Measurements from ENCODE around the gene FOS.
"Not testable (repeated sequence)": the region's sequence is repeated elsewhere in the genome, so short reads cannot be mapped to it uniquely, and the experiment has no call there.

The FOS gene

GRCh38 chr14:75301666-75302325, 23.2 kb downstream of the FOS start:
- Histone ChIP-seq H3K9me3 (ENCODE audit: control insufficient read depth, insufficient read depth, low read length) (no peaks in the 10 kb centered on the region), H3K9ac (ENCODE audit: low read depth, low read length) (no peak overlapping the region), H3K36me3 (ENCODE audit: insufficient read depth, low read length) (no peaks in the 10 kb centered on the region), H3K4me1 (ENCODE audit: insufficient read depth, low read length) (no peaks in the 10 kb centered on the region; the same call in 1 of the 2 replicates)

DNA sequence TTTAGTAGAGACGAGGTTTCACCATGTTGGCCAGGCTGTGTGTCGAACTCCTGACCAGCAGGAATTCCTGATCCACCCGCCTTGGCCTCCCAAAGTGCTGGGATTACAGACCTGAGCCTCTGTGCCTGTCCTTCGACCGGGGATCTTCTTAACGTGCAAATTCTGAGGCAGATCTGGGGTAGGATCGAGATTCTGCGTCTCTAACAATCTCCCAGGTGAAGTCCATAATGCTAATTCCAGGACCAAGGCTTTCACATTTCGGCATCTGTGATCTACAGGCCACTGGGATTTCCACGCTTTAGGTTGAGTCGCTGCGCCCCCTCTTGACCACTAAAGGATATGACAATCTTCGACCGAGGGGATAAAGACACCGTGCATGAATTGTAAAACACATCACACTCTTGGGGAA, 24.8 kb downstream of the FOS start:
- H3K9me3 ChIP-seq (ENCODE audit: control insufficient read depth, insufficient read depth, low read length): no peaks in the 10 kb centered on the region
- no peak overlapping the region for H3K9ac ChIP-seq (ENCODE audit: low read depth, low read length)
- no peaks in the 10 kb centered on the region for H3K36me3 ChIP-seq (ENCODE audit: insufficient read depth, low read length)
- no peaks in the 10 kb centered on the region; the same call in 1 of the 2 replicates for H3K4me1 ChIP-seq (ENCODE audit: insufficient read depth, low read length)

DNA sequence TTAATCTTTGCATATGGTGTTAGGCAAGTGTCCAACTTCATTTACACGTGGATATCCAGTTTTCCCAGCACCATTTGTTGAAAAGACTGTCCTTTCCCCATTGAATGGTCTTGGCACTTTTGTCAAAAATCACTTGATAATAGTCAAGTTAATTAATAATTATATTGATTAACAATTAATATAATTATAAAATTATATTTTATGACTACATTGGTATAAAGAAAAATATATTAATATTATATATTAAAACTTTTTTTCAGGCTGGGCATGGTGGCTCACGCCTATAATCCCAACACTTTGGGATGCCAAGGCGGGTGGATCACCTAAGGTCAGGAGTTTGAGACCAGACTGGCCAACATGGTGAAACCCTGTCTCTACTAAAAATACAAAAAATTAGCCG, 27.8 kb downstream of the FOS start:
- not testable (repeated sequence) for H3K36me3 ChIP-seq (ENCODE audit: insufficient read depth, low read length); H3K4me1 ChIP-seq (ENCODE audit: insufficient read depth, low read length); H3K9me3 ChIP-seq (ENCODE audit: control insufficient read depth, insufficient read depth, low read length); H3K9ac ChIP-seq (ENCODE audit: low read depth, low read length)

DNA sequence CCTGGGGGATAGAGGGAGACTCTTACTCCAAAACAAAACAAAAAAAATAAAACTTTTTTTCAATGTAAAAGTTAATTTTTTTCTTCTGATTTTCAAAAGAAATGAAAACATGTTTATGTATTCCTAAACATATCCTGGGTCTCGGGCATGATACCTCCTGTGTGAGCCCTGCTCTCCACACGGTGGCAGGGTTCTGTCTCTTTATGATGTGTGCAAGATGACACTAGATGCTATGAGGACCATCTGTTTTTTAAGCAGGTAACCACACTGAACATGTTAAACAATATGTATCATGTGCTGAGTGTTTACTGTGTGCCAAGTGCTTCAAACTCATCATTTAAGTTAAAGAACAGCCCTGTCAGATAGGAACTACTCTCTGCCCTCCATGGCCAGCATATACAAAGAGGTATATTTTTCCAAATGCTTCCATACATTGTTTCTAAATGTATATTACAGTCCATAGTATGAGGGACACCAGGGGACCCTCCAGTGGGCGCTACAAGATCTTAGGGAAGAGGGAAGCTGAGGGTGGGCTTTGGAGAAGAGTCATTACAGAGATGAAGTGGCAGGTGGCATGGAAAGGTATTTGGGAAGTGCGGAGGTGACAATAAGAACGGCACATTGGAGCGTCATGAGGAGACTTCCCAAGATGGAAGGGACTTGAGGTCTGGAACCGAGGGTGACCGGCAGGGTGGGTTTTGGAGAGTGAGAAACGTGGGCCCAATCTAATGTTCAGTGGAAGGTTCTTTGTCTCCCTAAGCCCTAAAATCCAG, 28.5 kb downstream of the FOS start:
- H3K9me3 ChIP-seq (ENCODE audit: control insufficient read depth, insufficient read depth, low read length): no peaks in the 10 kb centered on the region
- H3K4me1 ChIP-seq (ENCODE audit: insufficient read depth, low read length): no peaks in the 10 kb centered on the region; the same call in 1 of the 2 replicates
- no peak overlapping the region for H3K9ac ChIP-seq (ENCODE audit: low read depth, low read length)
- no peaks in the 10 kb centered on the region for H3K36me3 ChIP-seq (ENCODE audit: insufficient read depth, low read length)

DNA sequence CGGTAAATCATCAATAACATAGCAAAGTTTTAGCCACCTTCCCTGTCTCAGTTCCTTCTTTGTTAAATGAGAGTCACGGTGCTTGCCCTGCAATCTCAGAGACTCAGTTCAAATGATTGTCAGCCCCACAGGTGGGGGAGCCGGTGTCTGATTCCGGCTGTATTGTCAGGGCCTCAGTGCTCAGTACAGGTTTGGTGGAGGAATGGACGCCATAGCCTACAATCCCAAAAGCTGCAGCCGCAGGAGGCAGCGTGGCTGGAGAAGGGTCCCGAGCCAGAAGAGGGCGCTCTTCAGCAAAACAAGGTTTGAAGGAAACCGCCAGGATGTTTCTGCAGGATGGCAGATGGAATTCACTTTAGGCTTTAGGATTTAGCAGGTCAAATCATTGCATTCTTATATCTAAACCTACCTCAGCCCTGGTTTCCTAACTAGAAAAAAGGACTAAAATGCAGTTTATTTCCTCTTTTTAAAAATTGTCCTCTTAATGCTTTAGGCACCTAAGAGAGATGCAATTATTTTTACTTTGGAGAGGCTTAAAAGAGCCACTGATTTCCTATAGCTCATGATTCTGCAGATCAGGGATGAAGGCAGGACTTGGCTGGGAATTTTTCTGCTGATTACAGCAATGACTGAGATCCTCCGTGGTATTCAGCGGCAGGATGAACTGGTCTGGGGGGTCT, 29.2 kb downstream of the FOS start:
- no peaks in the 10 kb centered on the region for H3K9me3 ChIP-seq (ENCODE audit: control insufficient read depth, insufficient read depth, low read length)
- H3K4me1 ChIP-seq (ENCODE audit: insufficient read depth, low read length): no peaks in the 10 kb centered on the region; the same call in 1 of the 2 replicates
- no peak overlapping the region for H3K9ac ChIP-seq (ENCODE audit: low read depth, low read length)
- no peaks in the 10 kb centered on the region for H3K36me3 ChIP-seq (ENCODE audit: insufficient read depth, low read length)

- not testable (repeated sequence) for H3K4me1 ChIP-seq (ENCODE audit: insufficient read depth, low read length); H3K9me3 ChIP-seq (ENCODE audit: control insufficient read depth, insufficient read depth, low read length); H3K36me3 ChIP-seq (ENCODE audit: insufficient read depth, low read length); H3K9ac ChIP-seq (ENCODE audit: low read depth, low read length)
Observed at GRCh38 chr14:75308991-75309390, 30.4 kb downstream of the FOS start.

- not testable (repeated sequence) for H3K9ac ChIP-seq (ENCODE audit: low read depth, low read length); H3K9me3 ChIP-seq (ENCODE audit: control insufficient read depth, insufficient read depth, low read length); H3K4me1 ChIP-seq (ENCODE audit: insufficient read depth, low read length); H3K36me3 ChIP-seq (ENCODE audit: insufficient read depth, low read length)
Observed at GRCh38 chr14:75309561-75309960, 30.9 kb downstream of the FOS start.

- H3K9me3 ChIP-seq (ENCODE audit: control insufficient read depth, insufficient read depth, low read length): no peaks in the 10 kb centered on the region
- no peaks in the 10 kb centered on the region; the same call in 1 of the 2 replicates for H3K4me1 ChIP-seq (ENCODE audit: insufficient read depth, low read length)
- no peaks in the 10 kb centered on the region for H3K36me3 ChIP-seq (ENCODE audit: insufficient read depth, low read length)
- H3K9ac ChIP-seq (ENCODE audit: low read depth, low read length): no peak overlapping the region
Observed at GRCh38 chr14:75310295-75311111, 31.9 kb downstream of the FOS start.

GRCh38 chr14:75311356-75311755, 32.7 kb downstream of the FOS start:
- Histone ChIP-seq H3K36me3 (ENCODE audit: insufficient read depth, low read length) (no peaks in the 10 kb centered on the region), H3K4me1 (ENCODE audit: insufficient read depth, low read length) (no peaks in the 10 kb centered on the region; the same call in 1 of the 2 replicates), H3K9me3 (ENCODE audit: control insufficient read depth, insufficient read depth, low read length) (no peaks in the 10 kb centered on the region), H3K9ac (ENCODE audit: low read depth, low read length) (no peak overlapping the region)

DNA sequence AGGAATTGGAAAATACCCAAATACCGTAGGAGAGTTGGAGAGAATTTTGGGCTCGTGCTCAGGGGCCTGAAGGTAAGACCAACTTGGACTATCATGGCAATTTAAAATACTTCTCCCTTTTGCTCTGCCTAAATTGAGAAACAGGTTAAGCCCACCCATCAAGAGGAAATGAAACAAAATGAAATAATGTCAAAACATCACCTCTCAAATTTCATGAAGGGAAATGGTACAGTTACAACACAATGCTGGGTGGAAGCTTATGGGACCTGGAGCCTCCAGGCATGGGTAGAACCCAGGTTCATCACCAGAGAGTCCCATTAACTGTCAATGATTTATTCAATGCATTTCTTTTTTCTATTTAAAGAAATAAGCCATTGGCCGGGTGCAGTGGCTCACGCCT, 33.7 kb downstream of the FOS start:
- H3K9me3 ChIP-seq (ENCODE audit: control insufficient read depth, insufficient read depth, low read length): no peaks in the 10 kb centered on the region
- H3K4me1 ChIP-seq (ENCODE audit: insufficient read depth, low read length): no peaks in the 10 kb centered on the region; the same call in 1 of the 2 replicates
- H3K9ac ChIP-seq (ENCODE audit: low read depth, low read length): no peak overlapping the region
- no peaks in the 10 kb centered on the region for H3K36me3 ChIP-seq (ENCODE audit: insufficient read depth, low read length)

DNA sequence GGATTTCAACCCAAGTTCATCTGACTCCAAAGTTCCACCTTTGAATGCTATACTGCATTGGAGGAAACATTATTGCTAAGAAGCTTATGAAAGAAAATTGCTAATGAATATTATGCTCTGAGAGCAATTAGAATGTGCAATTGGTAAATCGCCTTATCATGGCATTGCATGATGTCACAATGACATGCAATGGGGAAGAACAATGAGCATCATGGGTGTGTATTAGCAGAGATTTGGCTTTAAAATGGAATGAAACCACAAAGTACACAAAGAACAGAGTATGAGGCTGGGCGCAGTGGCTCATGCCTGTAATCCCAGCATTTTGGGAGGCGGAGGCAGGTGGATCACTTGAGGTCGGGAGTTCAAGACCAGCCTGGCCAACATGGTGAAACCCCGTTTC, 34.7 kb downstream of the FOS start:
- H3K9me3 ChIP-seq (ENCODE audit: control insufficient read depth, insufficient read depth, low read length): no peaks in the 10 kb centered on the region
- H3K9ac ChIP-seq (ENCODE audit: low read depth, low read length): no peak overlapping the region
- H3K4me1 ChIP-seq (ENCODE audit: insufficient read depth, low read length): no peaks in the 10 kb centered on the region; the same call in 1 of the 2 replicates
- H3K36me3 ChIP-seq (ENCODE audit: insufficient read depth, low read length): no peaks in the 10 kb centered on the region

DNA sequence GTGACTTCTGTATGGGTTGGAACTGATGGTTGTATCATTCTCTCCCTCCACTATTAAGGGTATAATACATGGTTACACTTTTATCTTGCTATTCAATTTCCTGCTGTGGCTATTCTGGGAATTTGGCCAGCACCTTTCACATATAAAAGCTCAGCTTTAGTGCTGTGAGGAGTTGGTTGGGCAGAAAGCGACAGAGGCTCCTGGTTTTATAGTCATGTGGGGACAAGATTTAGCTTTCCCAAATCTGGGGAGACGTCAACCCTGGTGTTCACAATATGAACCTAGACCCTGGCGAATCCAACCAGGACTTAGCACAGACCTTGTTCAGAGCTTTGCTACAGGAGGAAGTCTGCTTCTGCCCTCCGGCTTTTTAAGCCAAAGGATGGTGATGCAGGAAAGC, 36.5 kb downstream of the FOS start:
- Histone ChIP-seq H3K9ac (ENCODE audit: low read depth, low read length) (no peak overlapping the region), H3K4me1 (ENCODE audit: insufficient read depth, low read length) (no peaks in the 10 kb centered on the region; the same call in 1 of the 2 replicates), H3K9me3 (ENCODE audit: control insufficient read depth, insufficient read depth, low read length) (0 out of 2 replicates have a peak, but pooled peaks cover 2% of the 10 kb centered on the region), H3K36me3 (ENCODE audit: insufficient read depth, low read length) (no peaks in the 10 kb centered on the region)

DNA sequence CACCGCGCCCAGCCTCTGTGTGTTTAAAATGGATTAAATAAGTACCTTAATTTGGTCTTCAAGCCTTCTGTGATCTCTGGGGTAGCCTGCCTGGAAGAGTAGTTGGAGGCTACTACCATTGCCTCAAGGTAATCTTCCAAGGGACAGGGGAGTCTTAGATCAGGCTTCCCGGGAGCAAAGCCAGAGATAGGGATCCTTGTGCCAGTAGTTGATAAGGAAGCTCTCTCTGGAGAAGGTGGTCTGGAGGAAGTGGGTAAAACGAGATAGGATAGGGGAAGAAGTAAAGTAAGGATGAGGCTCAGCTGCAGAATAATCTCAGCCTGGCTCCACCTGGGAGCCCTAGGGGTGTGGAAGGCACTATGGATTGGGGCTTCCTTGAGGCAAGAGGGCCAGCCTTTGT, 38.5 kb downstream of the FOS start:
- no peaks in the 10 kb centered on the region for H3K36me3 ChIP-seq (ENCODE audit: insufficient read depth, low read length)
- H3K4me1 ChIP-seq (ENCODE audit: insufficient read depth, low read length): no peaks in the 10 kb centered on the region
- 0 out of 2 replicates have a peak, but pooled peaks cover 2% of the 10 kb centered on the region for H3K9me3 ChIP-seq (ENCODE audit: control insufficient read depth, insufficient read depth, low read length)
- H3K9ac ChIP-seq (ENCODE audit: low read depth, low read length): no peak overlapping the region

DNA sequence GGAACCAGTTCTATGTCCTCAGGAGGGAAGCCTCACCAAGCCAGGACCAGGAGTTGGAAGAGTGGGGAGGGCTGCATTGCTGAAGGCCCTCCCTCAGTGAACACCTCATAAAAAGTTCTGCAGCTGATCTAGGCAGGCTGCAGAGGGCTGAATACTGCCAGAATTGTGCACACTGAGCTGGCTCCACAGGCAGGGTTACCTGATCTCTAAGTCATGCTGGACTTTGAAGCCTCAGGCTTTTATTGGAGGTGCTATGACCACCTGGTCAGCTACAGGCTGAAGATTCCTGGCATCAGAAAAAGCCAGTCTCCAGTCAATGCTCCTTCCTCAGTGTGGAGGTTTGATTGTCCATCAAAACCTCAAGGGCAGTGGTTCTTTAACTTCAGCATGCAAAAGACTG, 39.7 kb downstream of the FOS start:
- Histone ChIP-seq H3K9ac (ENCODE audit: low read depth, low read length) (no peak overlapping the region), H3K9me3 (ENCODE audit: control insufficient read depth, insufficient read depth, low read length) (0 out of 2 replicates have a peak, but pooled peaks cover 2% of the 10 kb centered on the region), H3K36me3 (ENCODE audit: insufficient read depth, low read length) (no peaks in the 10 kb centered on the region), H3K4me1 (ENCODE audit: insufficient read depth, low read length) (no peaks in the 10 kb centered on the region)

All from ES-I3 (cell line).